Endothelial cell of umbilical vein (primary cell): ENCODE measurements around the gene FBXO10. TPM values are rescaled to one million over a fixed set of nuclear protein-coding genes. Genes with fewer than 3 reads are reported as not detected.

ENCODE experiments used
- BruUV-seq: library from RNA; stranded (reverse); fragments of 400-500 nt; replicated peaks from 2 replicates; lab custom pipeline; 2021; lab: Mats Ljungman, UMichigan
- CTCF ChIA-PET: fragments of 300-600, 350-600 bp; sonication (Branson Sonifier 250); formaldehyde crosslinking; loops from one replicate; lab custom pipeline; 2021; ENCODE audit warnings: antibody characterized with exemption, inconsistent platforms; lab: Charles Lee
- POLR2A ChIA-PET: fragments of 300-600, 350-600 bp; sonication (Branson Sonifier 250); formaldehyde crosslinking; loops from one replicate; lab custom pipeline; 2021; ENCODE audit warnings: antibody characterized with exemption, inconsistent platforms; lab: Charles Lee
- DNase-seq: peaks from one replicate; pipeline ENCODE4 v3.0.0-alpha.2; 2011; ENCODE audit warnings: low read depth, low spot score
- FAIRE-seq: peaks from 2 replicates; lab custom pipeline; 2011; peaks lifted over from hg19 to GRCh38; lab: Jason Lieb, UNC
- H2AFZ ChIP-seq: 2 replicates; pipeline ENCODE4 v1.6.0; 2012; ENCODE audit warnings: low read depth, low read length, control low read depth, inconsistent platforms
- H3K27ac ChIP-seq: 2 replicates; pipeline ENCODE4 v1.5.1; 2011; ENCODE audit warnings: low read depth, mild to moderate bottlenecking, control low read depth, low read length, moderate library complexity; ENCODE audit not compliant: insufficient read depth
- H3K27me3 ChIP-seq, 2 experiments: 2 replicates each; pipeline versions ENCODE4 v1.6.0 to v1.6.1; 2011; ENCODE audit warnings: low read length in 2 of 2, mixed read lengths in 1 of 2; ENCODE audit not compliant: control insufficient read depth in 2 of 2, insufficient read depth in 2 of 2
- H3K36me3 ChIP-seq, 2 experiments: 2 replicates in 1 of 2; 3 replicates in 1 of 2; pipeline ENCODE4 v1.5.1; 2011; ENCODE audit warnings: low read length in 2 of 2, mild to moderate bottlenecking in 1 of 2, moderate library complexity in 1 of 2; ENCODE audit not compliant: control insufficient read depth in 2 of 2, insufficient read depth in 2 of 2; ENCODE audit errors: extremely low read depth in 1 of 2
- H3K4me1 ChIP-seq: 3 replicates; pipeline ENCODE4 v1.5.1; 2011; ENCODE audit warnings: mild to moderate bottlenecking, low read length; ENCODE audit not compliant: control insufficient read depth, insufficient read depth; ENCODE audit errors: extremely low read depth
- H3K4me2 ChIP-seq: 2 replicates; pipeline ENCODE4 v1.6.1; 2011; ENCODE audit warnings: low read length, control low read depth, mixed read lengths; ENCODE audit not compliant: insufficient read depth
- H3K4me3 ChIP-seq, 3 experiments: fragments of 200-600 bp in 1 of 3; sonication (generic), shearing (Covaris generic) in 1 of 3; replicated peaks in 1 of 3; 2 replicates each; pipeline ENCODE4 v1.5.1; 2011 to 2016; ENCODE audit warnings: control low read depth in 3 of 3, low read length in 3 of 3, mild to moderate bottlenecking in 2 of 3, inconsistent platforms in 1 of 3, low read depth in 1 of 3, moderate library complexity in 1 of 3; ENCODE audit not compliant: insufficient read depth in 1 of 3
- H3K79me2 ChIP-seq: 2 replicates; pipeline ENCODE4 v1.6.0; 2012; ENCODE audit warnings: low read length, inconsistent platforms; ENCODE audit not compliant: control insufficient read depth, insufficient read depth
- H3K9ac ChIP-seq: replicated peaks from 2 replicates; pipeline ENCODE3; 2011; ENCODE audit warnings: low read length, control low read depth; ENCODE audit not compliant: insufficient read depth; ENCODE audit errors: extremely low read depth
- H3K9me1 ChIP-seq: replicated peaks from 3 replicates; pipeline ENCODE4 v1.6.0; 2011; ENCODE audit warnings: mild to moderate bottlenecking, low read length; ENCODE audit not compliant: control insufficient read depth, insufficient read depth; ENCODE audit errors: extremely low read depth
- H3K9me3 ChIP-seq: replicated peaks from 2 replicates; pipeline ENCODE4 v1.5.1; 2012; ENCODE audit warnings: low read length, inconsistent platforms; ENCODE audit not compliant: control insufficient read depth, insufficient read depth
- H4K20me1 ChIP-seq: replicated peaks from 2 replicates; pipeline ENCODE3; 2011; ENCODE audit warnings: mild to moderate bottlenecking, low read length; ENCODE audit not compliant: control insufficient read depth, insufficient read depth; ENCODE audit errors: extremely low read depth
- EZH2 ChIP-seq: IDR thresholded peaks from 2 replicates; pipeline ENCODE4 v1.6.1; 2012; ENCODE audit warnings: borderline replicate concordance, low read depth, mild to moderate bottlenecking, moderate library complexity, low read length, inconsistent platforms; ENCODE audit not compliant: severe bottlenecking
- FOS ChIP-seq: IDR thresholded peaks from 2 replicates; pipeline ENCODE4 v1.6.1; 2011; ENCODE audit warnings: mild to moderate bottlenecking, low read length, moderate library complexity, borderline replicate concordance; ENCODE audit not compliant: insufficient read depth
- GATA2 ChIP-seq: IDR thresholded peaks from 2 replicates; pipeline ENCODE4 v1.7.0; 2011; ENCODE audit warnings: low read depth, mild to moderate bottlenecking, moderate library complexity, mixed read lengths, low read length; ENCODE audit not compliant: insufficient read length, insufficient read depth
- JUN ChIP-seq: IDR thresholded peaks from 2 replicates; pipeline ENCODE4 v1.6.1; 2011; ENCODE audit warnings: borderline replicate concordance, low read depth; ENCODE audit not compliant: insufficient read length, insufficient read depth
- MYC ChIP-seq: IDR thresholded peaks from one replicate; pipeline ENCODE4 v1.6.1; 2011; ENCODE audit warnings: mild to moderate bottlenecking, low read depth, low read length
- POLR2A ChIP-seq: IDR thresholded peaks from 2 replicates; pipeline ENCODE4 v1.6.1; 2012; ENCODE audit warnings: low read depth, mild to moderate bottlenecking, control low read depth, low read length
- POLR2AphosphoS5 ChIP-seq: IDR thresholded peaks from 2 replicates; pipeline ENCODE4 v1.6.1; 2012; ENCODE audit warnings: low read depth, mild to moderate bottlenecking, control low read depth, low read length, moderate library complexity; ENCODE audit not compliant: insufficient read depth
- dilution Hi-C: fragments of 300-500 bp; cut with MboI; formaldehyde crosslinking; loops from one replicate; pipeline ENCODE4 v1.15.0; 2019; ENCODE audit warnings: low sequenced_read_pairs; ENCODE audit not compliant: extremely low pct_ligation_motif_present
- intact Hi-C: fragments of 100-400 bp; cut with micrococcal nuclease; formaldehyde crosslinking; loops from one replicate; pipeline ENCODE4 v1.10.0; 2022
- polyA plus RNA-seq, 4 experiments: library from polyadenylated mRNA; depleted of rRNA in 3 of 4; stranded (reverse) in 3 of 4; unstranded in 1 of 4; fragments of >200 nt; gene quantifications; 2 replicates each; pipeline versions ENCODE4 v1.2.1 to v1.2.3, GENCODE V29; 2011 to 2012; ENCODE audit warnings: missing spikeins in 1 of 4
- total RNA-seq: library from RNA; stranded (reverse); gene quantifications from 2 replicates; pipeline ENCODE4 v1.2.3, GENCODE V29; 2021
- TF ChIP-seq, protein P1 (sequence below), 2 donors: IDR thresholded peaks; 1 replicate in 1 of 2; 2 replicates in 1 of 2; pipeline ENCODE4 v1.5.1; 2011; ENCODE audit warnings: low read length in 2 of 2, mild to moderate bottlenecking in 2 of 2, moderate library complexity in 2 of 2, control low read depth in 1 of 2, inconsistent platforms in 1 of 2, low read depth in 1 of 2; ENCODE audit not compliant: insufficient read depth in 1 of 2; ENCODE audit errors: extremely low read depth in 1 of 2
- TF ChIP-seq, protein P2 (sequence below): IDR thresholded peaks from 2 replicates; pipeline ENCODE4 v1.6.1; 2011; ENCODE audit not compliant: insufficient read depth, insufficient read length

FBXO10 gene
- total and polyA plus RNA-seq, 2 donors (not counting 3 experiments of a cell fraction or from before 2014, with no cell fraction given): 11.8 to 14.4 TPM

GRCh38 chr9:37620396-37620795, 44.2 kb upstream of the FBXO10 start:
- no peaks in the 10 kb centered on the region for H3K9me1 ChIP-seq
- dilution Hi-C loops (no loop called here), intact Hi-C loops (no loop called here)
- no peak overlapping the region for H3K4me3 ChIP-seq
- H4K20me1 ChIP-seq: no peaks in the 10 kb centered on the region
- no peak overlapping the region for H2AFZ ChIP-seq
- peaks cover 8 to 11% of the 10 kb centered on the region in 2 experiments for H3K27me3 ChIP-seq
- no peaks in the 10 kb centered on the region for H3K36me3 ChIP-seq
- ChIA-PET CTCF (no interaction called here), POLR2A (no interaction called here)
- TF ChIP-seq POLR2A (no peak), POLR2AphosphoS5 (no peak), GATA2 (no peak), MYC (no peak), FOS (no peak), EZH2 (no peak), JUN (no peak)
- TF ChIP-seq, protein P1, sequence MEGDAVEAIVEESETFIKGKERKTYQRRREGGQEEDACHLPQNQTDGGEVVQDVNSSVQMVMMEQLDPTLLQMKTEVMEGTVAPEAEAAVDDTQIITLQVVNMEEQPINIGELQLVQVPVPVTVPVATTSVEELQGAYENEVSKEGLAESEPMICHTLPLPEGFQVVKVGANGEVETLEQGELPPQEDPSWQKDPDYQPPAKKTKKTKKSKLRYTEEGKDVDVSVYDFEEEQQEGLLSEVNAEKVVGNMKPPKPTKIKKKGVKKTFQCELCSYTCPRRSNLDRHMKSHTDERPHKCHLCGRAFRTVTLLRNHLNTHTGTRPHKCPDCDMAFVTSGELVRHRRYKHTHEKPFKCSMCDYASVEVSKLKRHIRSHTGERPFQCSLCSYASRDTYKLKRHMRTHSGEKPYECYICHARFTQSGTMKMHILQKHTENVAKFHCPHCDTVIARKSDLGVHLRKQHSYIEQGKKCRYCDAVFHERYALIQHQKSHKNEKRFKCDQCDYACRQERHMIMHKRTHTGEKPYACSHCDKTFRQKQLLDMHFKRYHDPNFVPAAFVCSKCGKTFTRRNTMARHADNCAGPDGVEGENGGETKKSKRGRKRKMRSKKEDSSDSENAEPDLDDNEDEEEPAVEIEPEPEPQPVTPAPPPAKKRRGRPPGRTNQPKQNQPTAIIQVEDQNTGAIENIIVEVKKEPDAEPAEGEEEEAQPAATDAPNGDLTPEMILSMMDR (IDR thresholded peaks at IDR 0.05; ENCODE audit: extremely low read depth in 1 of 2, insufficient read depth in 1 of 2, low read depth in 1 of 2, low read length in 2 of 2): no peak
- TF ChIP-seq, protein P2, sequence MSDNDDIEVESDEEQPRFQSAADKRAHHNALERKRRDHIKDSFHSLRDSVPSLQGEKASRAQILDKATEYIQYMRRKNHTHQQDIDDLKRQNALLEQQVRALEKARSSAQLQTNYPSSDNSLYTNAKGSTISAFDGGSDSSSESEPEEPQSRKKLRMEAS: no peak
- DNase-seq (no peak), FAIRE-seq (no peak)
- no peaks in the 10 kb centered on the region for H3K79me2 ChIP-seq
- no peak overlapping the region for H3K27ac ChIP-seq
- no TSS peak for BruUV-seq
- H3K9me3 ChIP-seq: no peaks in the 10 kb centered on the region
- H3K4me2 ChIP-seq: no peak overlapping the region
- H3K9ac ChIP-seq: no peak overlapping the region
- H3K4me1 ChIP-seq: no peaks in the 10 kb centered on the region
